Inflammatory macrophage treated with lipopolysaccharide for 4 hours (primary cell): Measurements from ENCODE around the gene C1QTNF1.

Experiments
- DNase-seq: peaks from one replicate; pipeline ENCODE4 v3.0.0-alpha.2; 2020

Gene C1QTNF1

GRCh38 chr17:79023886-79024771 is at the start of gene C1QTNF1:
TSS of gene C1QTNF1 (plus strand) at chr17:79024169. CDS start at chr17:79043969, 19,800 bp downstream.
- DNase-seq = peak; percentile 39

DNA sequence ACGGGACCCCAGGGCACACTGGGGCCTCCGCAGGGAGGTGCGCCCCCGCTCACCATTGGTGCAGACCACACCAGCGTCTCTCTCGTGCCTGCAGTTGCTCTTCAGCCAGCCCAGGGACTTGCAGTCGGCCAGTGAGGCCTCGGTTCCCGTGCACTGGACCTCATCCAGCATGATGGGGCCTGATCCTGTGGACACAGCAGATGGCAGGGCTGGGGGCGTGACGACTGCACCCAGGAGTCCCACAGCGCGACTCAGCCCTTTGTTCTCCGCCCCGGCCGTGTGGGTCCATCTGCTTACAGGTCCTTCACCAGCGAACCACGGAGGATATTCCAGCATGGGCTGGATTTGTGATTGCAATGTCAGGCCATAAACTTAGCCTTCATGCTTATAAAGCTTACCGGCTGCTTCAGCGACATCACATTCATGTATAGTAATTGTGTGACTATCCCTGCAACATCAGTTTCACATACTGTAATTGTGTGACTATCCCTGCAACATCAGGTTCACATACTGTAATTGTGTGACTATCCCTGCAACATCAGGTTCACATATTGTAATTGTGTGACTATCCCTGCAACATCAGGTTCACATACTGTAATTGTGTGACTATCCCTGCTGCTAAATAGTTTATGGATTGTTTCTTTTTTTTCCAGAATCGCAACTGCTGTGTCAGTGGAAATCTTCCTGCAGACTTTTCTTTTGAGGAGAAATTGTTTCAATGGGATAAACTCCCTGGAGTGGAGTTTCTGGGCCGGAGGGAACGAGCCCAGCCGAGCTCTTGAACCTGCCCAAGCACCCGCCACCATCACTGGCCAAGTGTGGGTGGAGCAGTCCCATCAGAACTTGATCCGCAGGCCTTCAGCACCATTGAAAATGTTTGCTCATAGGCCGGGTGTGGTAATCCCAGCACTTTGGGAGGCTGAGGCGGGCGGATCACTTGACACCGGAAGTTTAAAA is 49.1 kb upstream of the C1QTNF1 start:
- DNase-seq = peak; percentile 42

DNA sequence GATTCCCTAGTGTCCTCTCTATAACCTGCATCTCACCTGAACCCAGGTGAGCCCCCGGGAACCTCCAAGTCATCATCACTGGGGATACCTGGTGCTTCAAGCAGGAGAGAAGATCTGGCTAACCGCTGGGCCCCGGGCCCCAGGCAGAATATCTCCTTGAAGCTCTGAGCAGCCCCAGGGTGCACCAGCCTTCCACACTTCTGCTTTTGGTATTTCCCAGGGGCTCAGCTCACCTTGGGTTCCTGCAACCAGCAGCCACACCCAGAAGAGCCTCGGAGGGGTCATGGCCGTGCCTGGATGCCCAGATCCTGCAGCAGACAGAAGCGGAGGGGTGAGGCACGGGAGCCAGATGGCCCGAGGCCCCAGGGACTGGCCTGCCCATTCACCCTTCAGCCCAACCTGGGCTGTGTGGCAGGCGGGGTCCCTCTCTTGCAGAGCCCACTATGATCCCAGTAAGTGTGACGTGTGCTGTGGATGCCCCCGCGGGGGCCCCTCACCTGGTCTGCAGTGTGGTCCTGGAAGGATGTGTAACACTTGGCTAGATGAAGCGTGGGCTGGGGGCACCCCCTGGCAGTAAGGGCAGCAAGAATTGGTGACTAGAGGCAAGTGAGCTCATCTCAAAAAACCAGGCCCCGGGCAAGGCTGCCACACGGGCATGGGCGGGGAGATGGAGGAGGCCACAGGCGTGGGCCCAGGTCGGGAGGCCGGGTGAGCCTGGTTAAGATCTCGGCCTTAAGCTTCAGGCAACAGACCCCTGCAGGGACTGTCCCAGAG is 46.9 kb upstream of the C1QTNF1 start:
- DNase-seq = no peak

DNA sequence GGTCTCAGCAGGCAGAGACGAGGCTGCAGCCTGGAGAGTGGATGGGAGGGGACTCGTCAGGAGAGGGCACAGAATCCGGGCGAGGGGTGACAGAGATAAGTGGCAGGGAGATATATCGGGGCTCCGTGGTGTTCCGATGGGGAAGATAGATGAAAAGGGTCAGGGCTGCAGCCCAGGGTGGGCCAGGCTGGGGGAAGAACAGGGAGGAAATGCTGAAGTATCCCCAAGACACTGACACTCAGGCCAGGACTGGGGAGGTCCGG is 46.4 kb upstream of the C1QTNF1 start:
- no peak for DNase-seq

GRCh38 chr17:78977997-78978973 is 45.7 kb upstream of the C1QTNF1 start:
- no peak for DNase-seq

DNA sequence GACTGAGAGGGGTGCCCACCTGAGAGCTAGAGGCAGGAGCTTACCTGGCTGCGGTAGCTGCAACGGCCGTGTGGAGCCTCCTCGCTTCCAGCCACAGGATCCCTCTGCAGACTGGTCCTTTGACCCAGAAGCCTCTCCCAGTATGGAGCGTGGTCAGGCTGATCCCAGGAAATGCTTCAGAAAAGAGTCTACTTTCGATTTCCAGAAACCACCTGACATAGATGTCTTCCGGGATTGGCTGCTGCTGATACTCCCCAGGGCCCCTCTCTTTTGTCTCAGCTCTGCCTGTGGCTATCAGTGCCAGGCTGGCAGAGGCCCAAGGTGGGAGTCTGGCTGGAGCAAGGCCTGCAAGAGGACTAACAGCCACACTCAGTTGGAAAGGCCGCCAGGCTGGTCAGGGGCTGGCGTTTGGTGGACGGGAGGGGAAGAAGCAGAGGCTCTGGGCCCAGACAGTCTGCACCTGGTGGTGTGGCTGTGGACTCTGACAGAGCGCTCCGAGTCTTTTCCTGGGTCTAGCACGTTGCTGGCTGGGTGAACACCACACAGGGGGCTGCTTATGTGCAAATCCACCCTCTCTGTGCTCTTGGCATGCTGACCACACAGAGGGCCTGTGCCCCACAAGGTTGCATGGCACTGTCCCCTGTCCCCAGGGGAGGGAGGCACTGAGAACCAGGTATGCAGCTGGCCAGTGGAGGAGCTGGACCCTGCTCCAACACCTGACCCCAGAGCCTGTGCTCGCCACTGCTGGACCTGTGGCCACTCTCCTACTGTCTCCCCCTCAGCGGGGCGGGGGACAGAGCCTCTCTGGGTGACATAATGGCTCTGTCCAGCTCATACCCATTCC is 44.0 kb upstream of the C1QTNF1 start, which contains the start of gene LGALS3BP:
Gene LGALS3BP, minus strand, starts transcription at position 144 of the 844 bp plus-strand sequence. CDS start 2,732 bp downstream, outside the sequence.
- DNase-seq = peak; percentile 69

- DNase-seq = no peak
Measured at GRCh38 chr17:78980624-78980972, 43.4 kb upstream of the C1QTNF1 start.

- no peak for DNase-seq
Measured at GRCh38 chr17:78981010-78981888, 42.7 kb upstream of the C1QTNF1 start.

DNA sequence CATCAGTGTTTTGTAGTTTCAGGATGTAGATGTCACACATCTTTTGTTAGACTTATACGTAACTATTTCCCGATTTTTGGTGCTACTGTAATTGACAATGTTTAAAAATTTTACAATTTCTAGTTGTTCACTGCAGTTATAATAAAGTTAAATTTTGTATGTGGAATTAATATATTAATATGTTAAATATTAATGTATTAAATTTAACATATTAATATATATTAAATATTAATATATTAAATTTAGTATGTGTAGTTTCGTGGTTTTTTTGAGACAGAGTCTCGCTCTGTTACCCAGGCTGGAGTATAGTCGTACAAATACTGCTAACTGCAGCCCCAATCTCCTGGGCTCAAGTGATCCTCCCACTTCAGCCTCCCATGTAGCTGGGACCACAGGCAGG is 38.6 kb upstream of the C1QTNF1 start:
- DNase-seq = no peak

GRCh38 chr17:78986048-78986648 is 37.8 kb upstream of the C1QTNF1 start:
- DNase-seq = peak; percentile 90

DNA sequence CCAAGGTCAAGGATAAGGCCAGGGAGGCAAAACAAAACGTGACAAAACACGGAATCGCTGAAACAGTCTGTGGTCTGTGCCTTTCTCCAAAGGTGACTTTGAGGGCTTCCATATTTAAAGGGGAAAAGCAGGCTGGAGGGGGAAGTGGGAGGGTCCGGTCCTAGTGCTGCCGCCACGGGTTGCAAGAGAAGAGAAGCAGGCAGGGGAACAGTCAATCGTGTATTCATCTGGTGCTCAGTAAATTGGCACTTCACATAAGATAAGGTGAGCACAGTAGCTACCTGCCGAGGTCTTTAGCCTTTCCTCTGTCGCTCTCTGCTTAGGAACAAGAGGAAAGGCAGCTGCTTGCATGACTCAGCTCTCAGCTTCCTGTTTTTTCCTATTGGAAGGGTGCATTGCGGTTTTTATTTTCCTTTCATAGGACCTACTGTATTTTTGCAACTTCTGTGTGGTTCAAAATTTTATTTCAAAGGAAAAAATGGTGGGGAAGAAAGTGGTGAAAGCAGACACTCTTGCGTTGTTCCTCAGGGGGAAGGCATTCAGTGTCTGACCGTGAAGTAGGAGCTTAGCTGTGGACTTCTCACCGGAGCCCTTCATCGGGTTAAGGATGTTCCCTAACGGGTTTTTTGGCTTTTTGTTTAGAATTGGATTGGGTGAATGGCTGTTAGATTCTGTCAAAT is 37.2 kb upstream of the C1QTNF1 start:
- peak; percentile 83 for DNase-seq

GRCh38 chr17:78988152-78988551 is 35.8 kb upstream of the C1QTNF1 start:
- no peak for DNase-seq

- no peak for DNase-seq
Measured at GRCh38 chr17:78990349-78991016, 33.5 kb upstream of the C1QTNF1 start.

DNA sequence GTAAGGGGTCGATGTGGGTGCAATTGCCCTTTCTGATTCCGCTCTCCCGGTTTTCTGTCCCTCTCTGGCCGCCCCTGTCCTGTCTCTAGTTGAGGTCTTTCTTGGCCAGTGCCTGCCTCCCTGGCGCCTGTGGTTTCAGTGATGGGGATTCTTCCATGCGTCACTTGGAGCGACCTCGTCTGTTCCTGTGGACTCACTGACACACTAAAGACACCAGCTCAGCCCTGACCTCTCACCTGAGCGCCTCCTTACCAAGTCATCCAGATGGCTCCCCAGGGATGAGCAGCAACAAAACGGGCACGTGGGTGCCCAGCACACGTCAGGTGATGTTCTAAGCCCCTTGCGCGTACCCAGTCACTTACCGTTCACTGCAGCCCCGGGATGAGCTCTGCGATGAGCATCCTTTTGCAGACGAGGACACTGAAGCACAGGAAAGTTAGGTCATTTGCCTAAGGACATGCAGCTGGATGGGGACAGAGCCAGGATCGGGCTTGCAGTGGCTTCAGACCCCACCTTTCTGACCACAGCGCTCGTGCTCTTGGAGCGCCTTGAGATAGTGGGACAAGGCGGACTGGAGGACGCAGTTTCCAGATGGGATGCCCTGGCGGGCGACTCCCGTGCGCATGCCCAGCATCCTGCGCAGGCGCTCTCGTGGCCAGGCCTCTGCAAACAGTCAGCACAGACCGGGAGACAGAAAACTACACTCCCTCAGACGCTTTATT is 32.8 kb upstream of the C1QTNF1 start:
- no peak for DNase-seq

- no peak for DNase-seq
Measured at GRCh38 chr17:78991906-78992532, 31.9 kb upstream of the C1QTNF1 start.

DNA sequence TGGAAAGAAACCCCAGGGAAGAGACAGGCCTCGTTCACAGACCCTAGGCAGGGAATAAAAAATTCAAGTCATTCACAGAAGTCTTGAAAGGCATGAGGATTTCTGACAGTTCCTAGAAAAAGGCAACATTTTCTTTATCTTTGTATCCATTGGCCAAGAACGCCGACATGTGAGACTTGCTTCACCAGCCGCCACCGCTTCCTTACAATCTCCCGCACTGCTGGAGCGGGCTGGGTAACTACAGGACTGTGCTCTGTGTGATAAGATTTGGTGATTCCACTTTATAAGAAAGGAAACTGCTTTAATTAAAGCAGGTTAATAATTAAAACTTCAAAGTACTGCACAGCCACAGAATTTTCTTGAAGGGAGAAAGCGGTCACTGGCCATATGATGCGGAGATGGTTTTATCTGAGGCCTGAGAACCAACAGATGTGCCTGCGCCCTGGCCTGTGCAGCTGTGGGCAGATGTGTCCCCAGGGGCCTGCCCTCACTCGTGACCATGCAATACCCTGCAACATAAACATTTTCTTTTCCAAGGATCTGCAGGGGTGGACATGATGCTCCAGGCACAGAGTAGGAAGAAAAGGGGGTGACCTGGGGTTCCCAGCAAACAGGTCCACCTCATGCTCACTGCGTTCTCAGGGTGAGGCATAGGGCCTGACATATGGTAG is 31.3 kb upstream of the C1QTNF1 start:
- DNase-seq = no peak
